DMS 273 (cell line): ENCODE measurements around the gene POLD1.

Source experiments
- DNase-seq: peaks from one replicate; lab custom pipeline; 2025; ENCODE audit not compliant: unreplicated experiment; lab: John Stamatoyannopoulos, UW

The POLD1 gene

GRCh38 chr19:50365434-50366306 lies 18.5 kb upstream of the POLD1 start, which contains the start of gene NAPSA:
NAPSA (minus strand) TSS chr19:50365639; CDS start chr19:50365621, 18 bp downstream.
- DNase-seq = no peak

- DNase-seq = peak; percentile 90
Measured at GRCh38 chr19:50368649-50369570, 15.2 kb upstream of the POLD1 start.

- DNase-seq = no peak
Measured at GRCh38 chr19:50371914-50372475, 12.2 kb upstream of the POLD1 start.

- peak; percentile 99 for DNase-seq
Measured at GRCh38 chr19:50376166-50377050, 7.7 kb upstream of the POLD1 start, which contains the start of gene NR1H2. NR1H2 (plus strand) TSS chr19:50376457; CDS start chr19:50377606, 1,149 bp downstream.

- peak; percentile 41 for DNase-seq
Measured at GRCh38 chr19:50377051-50377461, 7.1 kb upstream of the POLD1 start.

GRCh38 chr19:50377517-50377916 lies 6.6 kb upstream of the POLD1 start:
- DNase-seq = no peak

- no peak for DNase-seq
Measured at GRCh38 chr19:50378169-50378862, 5.8 kb upstream of the POLD1 start.

GRCh38 chr19:50378863-50379236 lies 5.3 kb upstream of the POLD1 start:
- DNase-seq = no peak

GRCh38 chr19:50379602-50380001 lies 4.5 kb upstream of the POLD1 start:
- no peak for DNase-seq

GRCh38 chr19:50380137-50380536 lies 4.0 kb upstream of the POLD1 start:
- DNase-seq = no peak

- DNase-seq = no peak
Measured at GRCh38 chr19:50380751-50381151, 3.4 kb upstream of the POLD1 start.

GRCh38 chr19:50381881-50382729 lies 2.0 kb upstream of the POLD1 start:
- DNase-seq = no peak

GRCh38 chr19:50383001-50383851 lies 921 bp upstream of the POLD1 start:
- DNase-seq = peak; percentile 70

- peak; percentile 61 for DNase-seq
Measured at GRCh38 chr19:50384685-50385535, 763 bp downstream of the POLD1 start.

GRCh38 chr19:50387176-50387867 lies 3.2 kb downstream of the POLD1 start:
- DNase-seq = no peak

GRCh38 chr19:50387868-50388245 lies 3.7 kb downstream of the POLD1 start:
- no peak for DNase-seq
